ENCODE measurements around the gene MROH2A. TPM values are rescaled to one million over a fixed set of nuclear protein-coding genes. Genes with fewer than 3 reads are reported as not detected.

Gene MROH2A
- total RNA-seq, 1 experiment from 2014 or later, result not detected

DNA sequence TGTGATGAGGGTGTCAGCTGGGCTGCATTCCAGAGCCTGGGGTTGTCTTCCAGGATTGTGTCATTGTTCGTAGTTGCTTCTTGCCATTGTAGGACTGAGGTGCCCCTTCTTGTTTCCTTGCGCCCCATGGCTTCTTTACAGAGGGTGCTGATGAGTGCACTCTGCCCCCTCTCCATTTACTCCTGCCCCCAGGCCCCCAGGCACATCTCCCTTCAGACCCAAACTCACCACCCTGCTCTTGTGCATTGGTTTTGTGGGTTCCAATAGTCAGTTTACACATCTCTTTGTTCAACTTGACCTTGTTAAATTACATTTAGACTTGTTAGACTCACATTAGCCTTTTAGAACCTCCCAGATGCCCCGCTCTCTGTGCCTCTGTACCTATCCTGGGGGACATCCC, 43.1 kb downstream of the MROH2A start (continued):
- no peak for TF ChIP-seq TCF7L2 (IDR thresholded peaks at IDR 0.05; ENCODE audit: borderline replicate concordance, extremely low read depth, insufficient read depth, insufficient read length)
- TF ChIP-seq SRF (IDR thresholded peaks at IDR 0.05; ENCODE audit: low read depth), result no peak
- no peak for TF ChIP-seq CEBPB (IDR thresholded peaks at IDR 0.05; ENCODE audit: low read depth)

DNA sequence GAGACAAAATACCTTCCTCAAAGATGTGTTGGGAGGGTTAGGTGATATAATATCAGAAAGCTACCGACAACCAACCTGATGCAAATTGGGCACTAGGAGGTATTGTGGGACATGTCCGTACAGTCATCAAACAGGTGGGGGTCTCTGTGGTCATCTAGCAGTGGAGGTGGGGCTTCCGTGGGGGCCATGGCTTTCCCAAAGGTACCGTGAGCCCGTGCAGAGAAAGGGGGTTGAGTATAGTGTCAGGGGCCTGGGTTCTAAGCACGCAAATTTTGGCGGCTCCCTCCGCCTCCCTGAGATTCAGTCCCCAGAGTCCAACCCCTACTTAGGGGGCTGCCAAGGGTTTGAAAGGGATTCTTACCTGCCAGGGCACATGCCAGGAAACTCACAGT, 43.6 kb downstream of the MROH2A start:
- RAD21 ChIA-PET (ENCODE audit: low non-redundant PET in 1 of 2, low total read pairs in 2 of 2, uncharacterized antibody in 2 of 2, unreplicated experiment in 2 of 2), result no interaction called here
- BruUV-seq (replicated peaks), result no TSS peak
- no peaks in the 10 kb centered on the region for H3K27me3 ChIP-seq (ENCODE audit: insufficient read depth, low read length)

DNA sequence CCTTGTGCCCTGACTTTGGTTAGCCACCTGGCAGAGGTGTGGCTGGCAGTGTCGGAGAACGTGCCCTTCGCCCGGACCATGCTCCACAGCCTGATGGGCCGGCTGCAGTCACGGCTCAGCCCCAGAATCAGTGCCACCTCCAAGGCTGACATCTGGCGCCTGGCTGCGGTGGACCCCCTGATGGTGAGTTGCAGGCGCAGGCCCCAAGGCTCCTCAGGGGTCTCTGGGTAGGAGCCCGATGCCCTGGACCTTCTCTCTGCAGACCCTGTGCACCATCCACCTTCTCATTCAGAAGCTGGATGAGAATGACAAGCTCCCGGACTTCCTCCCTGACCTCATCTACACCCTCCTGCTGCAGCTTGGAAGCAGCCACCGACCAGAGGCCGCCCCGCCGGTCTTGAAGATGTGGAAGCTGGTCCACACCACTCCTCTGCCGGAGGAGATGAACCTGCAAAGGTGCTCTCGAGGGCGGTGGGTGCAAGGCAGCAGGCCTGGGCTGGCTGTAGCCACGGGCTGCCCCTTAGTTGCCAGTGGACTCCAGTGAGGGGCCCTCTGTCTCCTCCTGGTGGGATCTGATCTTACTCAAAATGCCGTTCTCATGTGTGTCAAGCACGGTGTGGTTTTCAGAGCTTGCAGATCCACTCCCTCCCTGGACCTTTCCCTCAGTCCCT, 44.1 kb downstream of the MROH2A start:
- BruUV-seq (replicated peaks), result no TSS peak
- no peak for DNase-seq (ENCODE audit: low read depth, low spot score)
- ChIA-PET RAD21 (ENCODE audit: low non-redundant PET in 1 of 2, low total read pairs in 2 of 2, uncharacterized antibody in 2 of 2, unreplicated experiment in 2 of 2) (no interaction called here), POLR2A (no interaction called here), CTCF (no interaction called here)
- Histone ChIP-seq H3K4me2 (ENCODE audit: low read length) (no peak overlapping the region), H4K20me1 (ENCODE audit: insufficient read depth) (no peaks in the 10 kb centered on the region), H3K9me3 (ENCODE audit: control insufficient read depth in 1 of 2, insufficient read depth in 1 of 2, low read depth in 1 of 2, low read length in 2 of 2) (no peaks in the 10 kb centered on the region), H3K27ac (ENCODE audit: low read depth, low read length) (no peak overlapping the region), H3K9ac (ENCODE audit: low read length) (no peak overlapping the region), H3K36me3 (ENCODE audit: control insufficient read depth in 1 of 2, insufficient read depth in 2 of 2, low read length in 2 of 2) (no peaks in the 10 kb centered on the region), H3K4me3 (replicated peaks in 1 of 2; ENCODE audit: low read depth in 1 of 2, low read length in 2 of 2) (no peak overlapping the region), H3K79me2 (ENCODE audit: insufficient read depth, low read length) (no peaks in the 10 kb centered on the region), H3K27me3 (ENCODE audit: insufficient read depth, low read length) (no peaks in the 10 kb centered on the region), H3K4me1 (ENCODE audit: control insufficient read depth in 1 of 2, insufficient read depth in 2 of 2, low read length in 2 of 2) (no peaks in the 10 kb centered on the region), H2AFZ (ENCODE audit: low read depth, low read length, poor library complexity, severe bottlenecking) (no peak overlapping the region), H3K9me2 (ENCODE audit: insufficient read depth) (no peaks in the 10 kb centered on the region)
- no peak for ATAC-seq
- intact Hi-C loops (cut with micrococcal nuclease), result no loop called here
- TF ChIP-seq JUND (IDR thresholded peaks at IDR 0.05) (no peak), EZH2 (IDR thresholded peaks at IDR 0.05) (no peak), SRF (IDR thresholded peaks at IDR 0.05; ENCODE audit: low read depth) (no peak), EGR1 (IDR thresholded peaks at IDR 0.05; ENCODE audit: low read depth) (no peak), ELF1 (IDR thresholded peaks at IDR 0.05; ENCODE audit: borderline replicate concordance, low read depth) (no peak), YY1 (IDR thresholded peaks at IDR 0.05; ENCODE audit: extremely low read depth, insufficient replicate concordance, low read depth, low read length) (no peak), ZNF274 (IDR thresholded peaks at IDR 0.05; ENCODE audit: low read depth, low read length) (no peak), SP1 (IDR thresholded peaks at IDR 0.05; ENCODE audit: low read depth) (no peak), SIN3A (IDR thresholded peaks at IDR 0.05; ENCODE audit: low read depth) (no peak), ZFX (IDR thresholded peaks at IDR 0.05) (no peak), CBX3 (IDR thresholded peaks at IDR 0.05; ENCODE audit: low read depth) (no peak)
- TF ChIP-seq, protein P1, sequence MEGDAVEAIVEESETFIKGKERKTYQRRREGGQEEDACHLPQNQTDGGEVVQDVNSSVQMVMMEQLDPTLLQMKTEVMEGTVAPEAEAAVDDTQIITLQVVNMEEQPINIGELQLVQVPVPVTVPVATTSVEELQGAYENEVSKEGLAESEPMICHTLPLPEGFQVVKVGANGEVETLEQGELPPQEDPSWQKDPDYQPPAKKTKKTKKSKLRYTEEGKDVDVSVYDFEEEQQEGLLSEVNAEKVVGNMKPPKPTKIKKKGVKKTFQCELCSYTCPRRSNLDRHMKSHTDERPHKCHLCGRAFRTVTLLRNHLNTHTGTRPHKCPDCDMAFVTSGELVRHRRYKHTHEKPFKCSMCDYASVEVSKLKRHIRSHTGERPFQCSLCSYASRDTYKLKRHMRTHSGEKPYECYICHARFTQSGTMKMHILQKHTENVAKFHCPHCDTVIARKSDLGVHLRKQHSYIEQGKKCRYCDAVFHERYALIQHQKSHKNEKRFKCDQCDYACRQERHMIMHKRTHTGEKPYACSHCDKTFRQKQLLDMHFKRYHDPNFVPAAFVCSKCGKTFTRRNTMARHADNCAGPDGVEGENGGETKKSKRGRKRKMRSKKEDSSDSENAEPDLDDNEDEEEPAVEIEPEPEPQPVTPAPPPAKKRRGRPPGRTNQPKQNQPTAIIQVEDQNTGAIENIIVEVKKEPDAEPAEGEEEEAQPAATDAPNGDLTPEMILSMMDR (IDR thresholded peaks at IDR 0.05 in 2 of 3, conservative IDR thresholded peaks at IDR 0.05 in 1 of 3; ENCODE audit: borderline replicate concordance in 1 of 3, insufficient read depth in 1 of 3, low read depth in 2 of 3, low read length in 2 of 3), result no peak

More for the DNA sequence above, 43.6 kb downstream of the MROH2A start:
- no peaks in the 10 kb centered on the region for H4K20me1 ChIP-seq (ENCODE audit: insufficient read depth)
- H3K9ac ChIP-seq (ENCODE audit: low read length), result no peak overlapping the region
- H3K4me1 ChIP-seq (ENCODE audit: control insufficient read depth in 1 of 2, insufficient read depth in 2 of 2, low read length in 2 of 2), result no peaks in the 10 kb centered on the region
- TF ChIP-seq EZH2 (IDR thresholded peaks at IDR 0.05), result no peak
- intact Hi-C loops (cut with micrococcal nuclease), result no loop called here
- no peak overlapping the region for H3K4me3 ChIP-seq (replicated peaks in 1 of 2; ENCODE audit: low read depth in 1 of 2, low read length in 2 of 2)
- H3K27ac ChIP-seq (ENCODE audit: low read depth, low read length), result no peak overlapping the region
- H3K4me2 ChIP-seq (ENCODE audit: low read length), result no peak overlapping the region
- DNase-seq (ENCODE audit: low read depth, low spot score) (no peak), ATAC-seq (no peak)
- no peaks in the 10 kb centered on the region for H3K36me3 ChIP-seq (ENCODE audit: control insufficient read depth in 1 of 2, insufficient read depth in 2 of 2, low read length in 2 of 2)
- H3K79me2 ChIP-seq (ENCODE audit: insufficient read depth, low read length), result no peaks in the 10 kb centered on the region
- CTCF ChIA-PET, result no interaction called here
- no peak overlapping the region for H2AFZ ChIP-seq (ENCODE audit: low read depth, low read length, poor library complexity, severe bottlenecking)
- POLR2A ChIA-PET, result no interaction called here
- H3K9me3 ChIP-seq (ENCODE audit: control insufficient read depth in 1 of 2, insufficient read depth in 1 of 2, low read depth in 1 of 2, low read length in 2 of 2), result no peaks in the 10 kb centered on the region
- no peaks in the 10 kb centered on the region for H3K9me2 ChIP-seq (ENCODE audit: insufficient read depth)

Data from HCT116 (cell line).